ENCODE data around the gene PPP1R18.
A peak's percentile ranks its signal among the peaks of the same experiment; 100 is the strongest.

GRCh38 chr6:30686009-30686907 lies at the start of gene PPP1R18:
- TF ChIP-seq CTCF (IDR thresholded peaks at IDR 0.05) (no peak), POLR2A (IDR thresholded peaks at IDR 0.05) (peak in 1 of 2 donors; percentile 35)
